Panc1 (cell line): Measurements from ENCODE around the gene MVK. TPM values are rescaled to one million over a fixed set of nuclear protein-coding genes. Genes with fewer than 3 reads are reported as not detected.

Experiments used
- ATAC-seq: fragments of 200-7000 bp; cut with Tn5 transposase; 2 replicates; pipeline ENCODE4 v1.9.1; 2020; ENCODE audit warnings: mild to moderate bottlenecking, moderate library complexity
- BruUV-seq: library from RNA; stranded (reverse); fragments of 400-500 nt; replicated peaks from 2 replicates; lab custom pipeline; 2021; lab: Mats Ljungman, UMichigan
- CTCF ChIA-PET: fragments of 300-600 bp; sonication (Branson Sonifier 250); formaldehyde crosslinking; loops from one replicate; lab custom pipeline; 2022; ENCODE audit warnings: antibody characterized with exemption; lab: Charles Lee
- POLR2A ChIA-PET: fragments of 300-600 bp; sonication (Branson Sonifier 250); formaldehyde crosslinking; loops from one replicate; lab custom pipeline; 2022; ENCODE audit warnings: antibody characterized with exemption; lab: Charles Lee
- DNase-seq: peaks from one replicate; pipeline ENCODE4 v3.0.0-alpha.2; 2010; ENCODE audit warnings: low read depth, low spot score
- H3K27ac ChIP-seq: 2 replicates; pipeline ENCODE4 v1.5.1; 2011; ENCODE audit warnings: mild to moderate bottlenecking, low read length, inconsistent platforms
- H3K27me3 ChIP-seq: fragments of 200-500 bp; sonication (Bioruptor generic); 2 replicates; pipeline ENCODE4 v1.6.0; 2014; ENCODE audit warnings: low read length, inconsistent platforms; ENCODE audit not compliant: control insufficient read depth, insufficient read depth
- H3K36me3 ChIP-seq: fragments of 200-500 bp; sonication (Bioruptor generic); 2 replicates; pipeline ENCODE4 v1.5.1; 2014; ENCODE audit warnings: inconsistent platforms, mild to moderate bottlenecking, low read length, moderate library complexity; ENCODE audit not compliant: control insufficient read depth, insufficient read depth
- H3K4me1 ChIP-seq: 2 replicates; pipeline ENCODE4 v1.5.1; 2011; ENCODE audit warnings: inconsistent platforms, mild to moderate bottlenecking, low read length, moderate library complexity; ENCODE audit not compliant: control insufficient read depth, insufficient read depth
- H3K4me3 ChIP-seq, 2 experiments: 2 replicates each; pipeline ENCODE4 v1.5.1; 2011 to 2012; ENCODE audit warnings: low read depth in 2 of 2, low read length in 2 of 2, mild to moderate bottlenecking in 2 of 2, inconsistent platforms in 1 of 2, moderate library complexity in 1 of 2
- H3K9me3 ChIP-seq: fragments of 200-500 bp; sonication (Bioruptor generic); 2 replicates; pipeline ENCODE4 v1.5.1; 2014; ENCODE audit warnings: low read depth, mild to moderate bottlenecking, inconsistent platforms, low read length, moderate library complexity; ENCODE audit not compliant: control insufficient read depth, insufficient read depth
- CTCF ChIP-seq: fragments of 450-650 bp; IDR thresholded peaks from 2 replicates; pipeline ENCODE4 v1.5.1; 2017; ENCODE audit warnings: mild to moderate bottlenecking
- POLR2AphosphoS5 ChIP-seq: IDR thresholded peaks from 2 replicates; pipeline ENCODE4 v1.6.1; 2012; ENCODE audit warnings: mild to moderate bottlenecking, low read depth, low read length, moderate library complexity
- REST ChIP-seq, 2 experiments: IDR thresholded peaks; 2 replicates each; pipeline ENCODE4 v1.6.1; 2011 to 2012; ENCODE audit warnings: low read depth in 2 of 2, control low read depth in 1 of 2, low read length in 1 of 2, mild to moderate bottlenecking in 1 of 2, moderate library complexity in 1 of 2; ENCODE audit not compliant: insufficient read depth in 1 of 2
- SIN3A ChIP-seq: IDR thresholded peaks from 2 replicates; pipeline ENCODE4 v1.6.1; 2012; ENCODE audit warnings: low read depth, mild to moderate bottlenecking, low read length, moderate library complexity, borderline replicate concordance; ENCODE audit not compliant: insufficient read depth
- TCF7L2 ChIP-seq: IDR thresholded peaks from 2 replicates; pipeline ENCODE4 v1.6.1; 2011; ENCODE audit warnings: mild to moderate bottlenecking, low read depth, low read length, inconsistent platforms
- in situ Hi-C: cut with HindIII; loops from 2 replicates; pipeline ENCODE4 v1.10.0; 2016; ENCODE audit warnings: low sequenced_read_pairs, low pct_unique_long_range_greater_than_20kb
- intact Hi-C: fragments of 100-400 bp; cut with micrococcal nuclease; formaldehyde crosslinking; loops from one replicate; pipeline ENCODE4 v1.10.0; 2022; ENCODE audit not compliant: unreplicated experiment
- total RNA-seq: library from RNA; stranded (reverse); gene quantifications from one replicate; pipeline ENCODE4 v1.2.1, GENCODE V29; 2021; ENCODE audit not compliant: unreplicated experiment

MVK gene
- total RNA-seq, 1 experiment from 2014 or later: 41.6 TPM

DNA sequence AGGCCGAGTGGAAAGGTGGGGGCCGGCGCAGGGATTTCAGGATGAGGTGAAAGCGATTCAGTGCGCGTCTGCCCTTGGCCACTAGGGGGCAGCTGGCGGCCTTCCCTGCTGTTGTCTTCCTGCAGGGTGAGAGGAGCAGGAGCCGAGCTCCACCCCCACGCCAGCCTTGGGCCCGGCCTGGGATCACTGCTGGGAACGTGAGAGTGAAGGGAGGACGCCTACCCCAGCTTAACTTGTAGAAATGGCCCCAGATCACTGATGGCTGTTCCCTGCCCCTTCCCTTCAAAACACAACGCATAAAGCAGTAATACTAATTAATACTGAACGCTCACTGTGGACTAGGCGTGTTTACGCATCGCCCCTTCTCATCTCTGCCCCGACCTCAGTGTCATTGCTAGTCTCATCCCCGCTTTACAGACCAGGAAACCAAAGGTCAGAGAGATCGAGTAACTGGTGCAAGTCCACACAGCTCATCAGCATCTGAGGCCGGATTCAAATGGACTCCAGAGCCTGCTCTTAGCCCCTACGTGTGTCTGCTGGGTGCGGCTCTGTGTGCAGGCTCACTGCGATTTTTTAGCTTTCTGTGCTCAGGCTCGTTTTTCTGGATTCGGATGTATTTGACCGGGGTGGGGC lies 24.3 kb downstream of the MVK start:
- ATAC-seq (peak; percentile 95), DNase-seq (peak; percentile 39)
- H3K27me3 ChIP-seq: no peaks in the 10 kb centered on the region
- in situ Hi-C loops: no loop called here
- H3K9me3 ChIP-seq: no peaks in the 10 kb centered on the region
- H3K36me3 ChIP-seq: no peaks in the 10 kb centered on the region
- TF ChIP-seq SIN3A (0 out of 2 replicates have a peak, but pooled peaks have one; percentile 46), POLR2AphosphoS5 (peak; percentile 53; the same call in 1 of the 2 replicates), CTCF (peak; percentile 98), TCF7L2 (no peak)
- H3K4me1 ChIP-seq: peaks cover 8% of the 10 kb centered on the region; the same call in 1 of the 2 replicates
- POLR2A ChIA-PET: interaction anchor here (0.6 to 1.3 kb wide), 2 partner anchors 176 to 187 kb away, joined by 6 to 13 read pairs; no protein-coding TSS in a partner anchor
- BruUV-seq: no TSS peak
- H3K4me3 ChIP-seq: no peak overlapping the region
- no peak overlapping the region for H3K27ac ChIP-seq
- CTCF ChIA-PET: interaction anchor here (0.6 to 1.8 kb wide), 7 partner anchors 8 to 247 kb away, joined by 3 to 8 read pairs (median 6); no protein-coding TSS in a partner anchor
- intact Hi-C loops: loop anchor here (1.0 to 10.0 kb wide), 2 partner anchors 117 to 177 kb away; partner anchors contain the start of gene FAM222A

DNA sequence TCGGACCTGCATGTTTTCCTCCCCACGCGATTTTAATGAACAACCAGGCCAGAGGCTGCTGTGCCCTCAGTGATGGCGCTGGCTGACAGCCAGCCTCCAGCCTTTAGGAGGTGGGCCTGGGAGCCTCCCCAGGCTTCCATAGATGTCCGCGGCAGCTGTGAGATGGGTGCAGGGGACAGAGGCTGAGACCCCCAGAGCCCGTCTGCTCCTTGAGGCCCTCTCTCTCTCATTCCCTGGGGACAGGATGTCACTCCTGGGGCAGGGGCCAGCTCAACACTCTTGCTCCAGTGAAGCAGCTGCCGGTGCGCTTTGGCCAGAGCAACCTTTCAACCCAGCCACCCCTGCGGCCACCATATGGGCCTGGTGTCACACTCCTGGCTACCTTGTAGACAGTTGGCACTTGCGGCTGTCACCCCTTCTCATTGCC lies 24.8 kb downstream of the MVK start:
- ChIA-PET CTCF (interaction anchor here (0.9 to 1.8 kb wide), 6 partner anchors 8 to 247 kb away, joined by 3 to 8 read pairs (median 5); no protein-coding TSS in a partner anchor), POLR2A (interaction anchor here (1.3 kb wide), 1 partner anchor 176 kb away, joined by 6 read pairs; no protein-coding TSS in a partner anchor)
- no TSS peak for BruUV-seq
- ATAC-seq (no peak), DNase-seq (no peak)
- H3K27ac ChIP-seq: no peak overlapping the region
- no peak for TF ChIP-seq SIN3A
- TF ChIP-seq POLR2AphosphoS5: no peak
- no peak for TF ChIP-seq TCF7L2
- TF ChIP-seq CTCF: no peak
- TF ChIP-seq REST (IDR thresholded peaks at IDR 0.05; ENCODE audit: insufficient read depth in 1 of 2, low read depth in 2 of 2, low read length in 1 of 2): no peak
- no peaks in the 10 kb centered on the region for H3K36me3 ChIP-seq
- intact Hi-C loops (loop anchor here (10.0 kb wide), 1 partner anchor 116 kb away; the partner anchor contains the start of gene FAM222A), in situ Hi-C loops (no loop called here)
- H3K4me3 ChIP-seq: no peak overlapping the region
- no peaks in the 10 kb centered on the region for H3K27me3 ChIP-seq
- peaks cover 8% of the 10 kb centered on the region; the same call in 1 of the 2 replicates for H3K4me1 ChIP-seq
- no peaks in the 10 kb centered on the region for H3K9me3 ChIP-seq
